ENCODE data around the gene FSCN2.

Gene FSCN2

DNA sequence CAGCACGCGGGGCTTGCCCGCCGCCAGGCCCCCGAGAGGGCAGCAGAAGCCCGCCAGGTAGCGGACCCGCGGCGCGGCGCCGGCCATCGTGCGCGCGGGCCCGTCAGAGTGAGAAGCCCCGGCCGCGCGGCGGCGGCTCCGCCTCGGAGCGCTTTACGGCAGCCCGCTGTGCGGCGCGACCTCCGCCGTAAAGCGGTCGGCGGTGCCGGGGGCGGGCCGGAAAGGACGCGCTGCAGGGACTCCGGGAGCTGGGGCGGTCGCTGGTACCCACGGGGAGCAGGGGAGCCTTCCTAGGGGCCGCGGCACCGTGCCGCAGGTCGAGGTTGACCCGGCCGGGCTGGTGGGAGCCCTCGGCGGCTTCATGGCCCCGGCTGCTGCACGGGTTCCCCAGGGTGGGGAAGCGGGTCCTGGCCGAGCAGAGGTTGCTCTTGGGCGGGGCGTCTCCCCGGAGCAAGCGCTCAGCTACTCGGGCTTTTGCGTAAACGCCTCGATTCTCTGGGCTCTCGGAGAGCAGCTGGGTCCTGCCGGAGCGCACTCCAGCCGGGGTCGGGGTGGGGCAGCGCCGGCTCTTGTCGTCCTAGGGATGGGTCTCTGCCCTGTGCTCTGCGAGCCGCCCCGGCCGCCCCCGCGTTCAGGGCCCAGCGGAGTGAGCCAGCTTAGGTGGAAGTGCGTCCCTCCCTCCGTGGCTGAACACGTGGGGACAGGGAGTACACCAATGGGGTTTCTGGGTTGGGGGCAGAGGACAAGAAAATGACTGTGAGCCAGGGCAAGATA, 24.3 kb downstream of the FSCN2 start, which contains the start of gene FAAP100:
TSS of gene FAAP100 (minus strand) at position 110 of the 774 bp plus-strand sequence. CDS start at position 87, 23 bp downstream.
- H3K27ac Mint-ChIP-seq = peak within 1 kb of the TSS; percentile 90
- H3K4me3 Mint-ChIP-seq = peak within 1 kb of the TSS; percentile 92
- H3K36me3 Mint-ChIP-seq (ENCODE audit: low read depth) = peaks cover 71% of the 10 kb centered on the region
- intact Hi-C loops (cut with micrococcal nuclease) = loop anchor here (2.0 kb wide), 2 partner anchors 38 to 46 kb away; no protein-coding TSS in a partner anchor
- H3K9me3 Mint-ChIP-seq = no peaks in the 10 kb centered on the region
- H3K27me3 Mint-ChIP-seq = no peaks in the 10 kb centered on the region
- peaks cover 56% of the 10 kb centered on the region for H3K4me1 Mint-ChIP-seq (ENCODE audit: low read depth)

DNA sequence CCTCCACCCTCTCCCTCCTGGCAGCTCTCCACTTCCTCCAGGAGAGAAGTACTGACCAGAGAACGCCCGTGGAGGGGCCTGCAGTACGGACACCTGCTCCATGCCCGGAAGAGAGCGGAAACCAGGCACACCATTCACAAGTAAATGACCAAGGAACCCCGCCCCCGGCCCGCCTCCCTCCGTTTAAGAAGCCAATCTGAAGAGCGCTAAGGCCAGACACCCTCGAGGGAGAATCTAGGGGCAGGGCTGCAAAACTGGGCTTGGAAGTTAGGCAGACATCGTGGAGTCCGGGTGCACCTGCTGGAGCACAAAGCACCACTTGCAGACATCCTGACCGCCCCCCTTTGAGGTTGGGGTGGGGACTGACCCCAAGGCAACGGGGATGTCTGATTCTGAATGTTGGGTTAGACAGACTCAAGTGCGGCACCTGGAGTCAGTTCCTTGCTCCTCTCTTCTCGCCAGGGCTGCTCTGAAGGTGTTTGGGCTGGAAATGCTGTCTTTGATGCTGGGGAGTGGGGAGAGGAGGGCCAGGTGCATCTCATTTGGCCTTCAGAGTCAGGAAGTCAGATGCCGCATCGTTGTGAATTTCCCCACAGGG, 24.9 kb downstream of the FSCN2 start:
- peaks cover 63% of the 10 kb centered on the region for H3K4me1 Mint-ChIP-seq (ENCODE audit: low read depth)
- no peaks in the 10 kb centered on the region for H3K27me3 Mint-ChIP-seq
- H3K9me3 Mint-ChIP-seq = no peaks in the 10 kb centered on the region
- H3K36me3 Mint-ChIP-seq (ENCODE audit: low read depth) = peaks cover 71% of the 10 kb centered on the region
- peak overlapping the region; percentile 92 for H3K4me3 Mint-ChIP-seq
- peak overlapping the region; percentile 90 for H3K27ac Mint-ChIP-seq
- intact Hi-C loops (cut with micrococcal nuclease) = loop anchor here (2.0 kb wide), 2 partner anchors 38 to 46 kb away; no protein-coding TSS in a partner anchor

GRCh38 chr17:81553616-81554181, 25.5 kb downstream of the FSCN2 start:
- Mint-ChIP-seq H3K36me3 (ENCODE audit: low read depth) (peaks cover 71% of the 10 kb centered on the region), H3K9me3 (no peaks in the 10 kb centered on the region), H3K27me3 (no peaks in the 10 kb centered on the region), H3K4me3 (peak overlapping the region; percentile 92), H3K27ac (peak overlapping the region; percentile 90), H3K4me1 (ENCODE audit: low read depth) (peaks cover 67% of the 10 kb centered on the region)
- intact Hi-C loops (cut with micrococcal nuclease) = loop anchor here (2.0 kb wide), 2 partner anchors 39 to 45 kb away; no protein-coding TSS in a partner anchor

DNA sequence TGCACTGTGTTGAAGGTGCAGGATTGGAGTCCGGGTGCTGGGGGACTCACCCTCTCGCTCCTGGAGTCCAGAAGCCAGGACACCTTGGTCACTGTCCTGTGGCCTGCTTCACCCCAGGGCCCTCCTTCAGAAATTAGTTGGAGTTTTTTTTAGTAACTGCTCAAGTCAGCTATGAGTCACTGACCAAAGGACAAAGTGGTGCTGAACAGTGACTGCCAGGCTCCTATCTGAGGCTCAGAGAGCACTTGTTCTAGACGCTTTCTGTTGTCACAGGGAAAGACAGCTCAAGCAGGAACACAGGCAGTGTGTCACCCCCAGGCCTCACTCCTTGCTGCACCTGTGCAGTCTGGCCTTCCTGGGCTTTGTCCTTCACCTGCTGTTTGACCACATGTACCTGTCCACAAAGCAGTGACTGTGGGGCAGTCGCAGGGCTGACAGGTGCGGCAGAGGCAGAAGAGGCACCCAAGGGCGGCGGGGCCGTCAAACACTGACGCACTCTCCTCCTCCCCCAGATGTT, 28.1 kb downstream of the FSCN2 start:
- intact Hi-C loops (cut with micrococcal nuclease) = no loop called here
- Mint-ChIP-seq H3K4me3 (no peak overlapping the region), H3K4me1 (ENCODE audit: low read depth) (peaks cover 66% of the 10 kb centered on the region), H3K36me3 (ENCODE audit: low read depth) (peaks cover 67% of the 10 kb centered on the region), H3K9me3 (no peaks in the 10 kb centered on the region), H3K27me3 (no peaks in the 10 kb centered on the region), H3K27ac (peak overlapping the region; percentile 39)

DNA sequence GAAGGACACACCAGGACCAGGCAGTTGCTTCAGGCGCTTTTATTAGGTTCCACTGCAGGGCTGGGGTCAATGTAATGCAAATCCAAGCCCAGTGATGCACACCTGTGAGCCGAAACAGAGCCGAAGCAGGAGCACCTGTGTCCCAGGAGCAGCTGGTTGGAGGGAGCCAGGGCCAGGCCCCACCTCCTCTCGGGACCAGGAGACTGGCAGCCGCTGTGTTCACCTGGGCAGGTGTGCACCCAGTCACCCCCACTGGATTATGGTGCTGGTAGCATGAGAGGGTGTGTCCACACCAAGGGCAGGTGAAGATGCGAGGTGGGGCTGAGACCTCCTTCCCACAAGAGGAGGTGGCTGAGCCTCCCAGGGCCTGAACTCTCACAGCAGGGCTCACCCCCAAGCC, 28.7 kb downstream of the FSCN2 start:
- Mint-ChIP-seq H3K4me1 (ENCODE audit: low read depth) (peaks cover 66% of the 10 kb centered on the region), H3K27me3 (no peaks in the 10 kb centered on the region), H3K9me3 (no peaks in the 10 kb centered on the region), H3K27ac (peak overlapping the region; percentile 39), H3K4me3 (no peak overlapping the region), H3K36me3 (ENCODE audit: low read depth) (peaks cover 64% of the 10 kb centered on the region)
- intact Hi-C loops (cut with micrococcal nuclease) = no loop called here

- Mint-ChIP-seq H3K27ac (no peak overlapping the region), H3K9me3 (no peaks in the 10 kb centered on the region), H3K4me3 (no peak overlapping the region), H3K4me1 (ENCODE audit: low read depth) (peaks cover 70% of the 10 kb centered on the region), H3K27me3 (no peaks in the 10 kb centered on the region), H3K36me3 (ENCODE audit: low read depth) (peaks cover 67% of the 10 kb centered on the region)
- intact Hi-C loops (cut with micrococcal nuclease) = no loop called here
These were observed 29.3 kb downstream of the FSCN2 start for GRCh38 chr17:81557276-81558114.

DNA sequence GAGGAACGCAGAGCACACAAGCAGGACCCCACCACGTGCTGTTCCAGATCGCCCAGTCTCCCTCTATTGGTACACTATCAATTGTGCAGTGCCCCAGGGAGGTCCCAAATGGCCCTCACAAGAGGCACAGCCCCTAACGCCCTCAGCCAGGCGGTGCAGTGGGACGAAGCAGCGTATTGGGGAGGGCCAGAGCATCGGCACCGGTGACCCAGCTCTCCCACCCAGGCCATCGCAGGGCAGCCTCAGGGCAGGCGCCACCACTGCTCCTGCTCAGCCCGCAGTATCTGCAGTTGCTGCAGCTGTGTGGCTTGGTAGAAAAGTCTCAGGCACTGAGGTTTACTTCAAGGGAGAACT, 29.9 kb downstream of the FSCN2 start:
- H3K27me3 Mint-ChIP-seq = no peaks in the 10 kb centered on the region
- peaks cover 68% of the 10 kb centered on the region for H3K36me3 Mint-ChIP-seq (ENCODE audit: low read depth)
- no peak overlapping the region for H3K27ac Mint-ChIP-seq
- no peaks in the 10 kb centered on the region for H3K9me3 Mint-ChIP-seq
- intact Hi-C loops (cut with micrococcal nuclease) = no loop called here
- no peak overlapping the region for H3K4me3 Mint-ChIP-seq
- H3K4me1 Mint-ChIP-seq (ENCODE audit: low read depth) = peaks cover 72% of the 10 kb centered on the region

DNA sequence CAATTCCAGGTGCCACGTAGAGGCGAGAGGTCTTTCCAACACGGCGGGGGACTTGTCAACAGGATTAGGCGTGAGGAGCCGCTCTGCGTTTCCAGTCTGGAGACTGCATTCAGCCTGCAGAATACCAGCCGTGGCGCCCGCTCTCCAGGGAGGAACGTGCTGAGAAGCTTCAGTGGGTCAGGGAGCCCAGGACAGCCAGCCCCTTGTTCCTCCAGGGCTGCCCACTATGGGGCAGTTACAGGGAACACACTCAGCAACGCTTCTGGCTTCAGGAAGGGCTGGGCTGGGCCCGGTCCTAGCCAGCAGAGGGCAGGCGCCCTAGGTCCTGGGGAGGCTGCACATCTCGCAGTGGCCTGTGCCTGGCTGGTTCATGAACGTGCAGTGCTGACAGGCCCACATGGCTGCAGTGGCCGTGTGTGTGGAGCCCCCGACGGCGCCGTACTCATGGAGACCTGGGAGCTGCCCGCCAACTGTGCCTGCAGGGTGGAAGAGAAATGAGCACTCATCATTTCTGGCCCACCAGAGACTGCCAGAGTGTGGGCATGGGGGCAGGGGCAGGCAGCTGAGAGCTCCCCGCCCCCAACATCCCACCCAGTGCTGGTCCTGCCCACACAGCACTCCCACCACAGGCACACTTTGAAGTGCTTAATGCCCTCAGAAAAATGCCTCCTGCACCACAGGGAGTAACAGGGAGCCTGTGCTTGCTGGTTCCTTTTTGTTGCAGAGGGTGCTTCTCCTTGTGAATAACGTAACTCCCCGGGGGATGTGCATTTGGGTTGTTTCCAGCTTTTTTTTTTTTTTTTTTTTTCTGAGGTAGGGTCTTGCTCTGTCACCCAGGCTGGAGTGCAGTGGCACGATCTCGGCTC, 31.0 kb downstream of the FSCN2 start:
- Mint-ChIP-seq H3K4me3 (no peak overlapping the region), H3K9me3 (no peaks in the 10 kb centered on the region), H3K27ac (no peak overlapping the region), H3K36me3 (ENCODE audit: low read depth) (peaks cover 79% of the 10 kb centered on the region), H3K27me3 (no peaks in the 10 kb centered on the region), H3K4me1 (ENCODE audit: low read depth) (peaks cover 64% of the 10 kb centered on the region)
- intact Hi-C loops (cut with micrococcal nuclease) = no loop called here

DNA sequence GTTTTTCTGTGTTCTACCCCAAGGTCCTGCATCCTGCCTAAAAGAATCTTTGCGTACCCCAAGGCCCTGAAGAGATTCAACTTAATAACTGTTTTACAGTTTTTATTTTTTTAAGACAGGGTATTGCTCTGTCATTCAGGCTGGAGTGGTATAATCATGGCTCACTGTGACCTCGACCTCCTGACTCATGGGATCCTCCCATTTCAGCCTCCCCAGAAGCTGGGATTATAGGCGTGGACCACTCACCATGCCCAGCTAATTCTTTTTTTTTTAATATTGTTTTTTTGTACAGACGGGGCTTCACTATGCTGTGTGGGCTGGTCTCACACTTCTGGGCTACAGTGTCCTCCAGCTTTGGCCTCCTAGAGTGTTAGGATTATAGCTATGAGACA, 33.3 kb downstream of the FSCN2 start:
- Mint-ChIP-seq H3K9me3 (no peaks in the 10 kb centered on the region), H3K27ac (peak overlapping the region; percentile 86), H3K4me3 (no peak overlapping the region), H3K27me3 (no peaks in the 10 kb centered on the region), H3K4me1 (ENCODE audit: low read depth) (peaks cover 78% of the 10 kb centered on the region), H3K36me3 (ENCODE audit: low read depth) (peaks cover 93% of the 10 kb centered on the region)
- intact Hi-C loops (cut with micrococcal nuclease) = no loop called here

- Mint-ChIP-seq H3K27ac (no peak overlapping the region), H3K4me3 (no peak overlapping the region), H3K9me3 (no peaks in the 10 kb centered on the region), H3K36me3 (ENCODE audit: low read depth) (peaks cover 93% of the 10 kb centered on the region), H3K4me1 (ENCODE audit: low read depth) (peaks cover 76% of the 10 kb centered on the region), H3K27me3 (no peaks in the 10 kb centered on the region)
- intact Hi-C loops (cut with micrococcal nuclease) = no loop called here
These were observed 35.8 kb downstream of the FSCN2 start for GRCh38 chr17:81563861-81564586.

GRCh38 chr17:81564778-81565177, 36.6 kb downstream of the FSCN2 start:
- intact Hi-C loops (cut with micrococcal nuclease) = no loop called here
- no peaks in the 10 kb centered on the region for H3K27me3 Mint-ChIP-seq
- H3K4me1 Mint-ChIP-seq (ENCODE audit: low read depth) = peaks cover 71% of the 10 kb centered on the region
- H3K27ac Mint-ChIP-seq = no peak overlapping the region
- H3K36me3 Mint-ChIP-seq (ENCODE audit: low read depth) = peaks cover 96% of the 10 kb centered on the region
- no peaks in the 10 kb centered on the region for H3K9me3 Mint-ChIP-seq
- no peak overlapping the region for H3K4me3 Mint-ChIP-seq

DNA sequence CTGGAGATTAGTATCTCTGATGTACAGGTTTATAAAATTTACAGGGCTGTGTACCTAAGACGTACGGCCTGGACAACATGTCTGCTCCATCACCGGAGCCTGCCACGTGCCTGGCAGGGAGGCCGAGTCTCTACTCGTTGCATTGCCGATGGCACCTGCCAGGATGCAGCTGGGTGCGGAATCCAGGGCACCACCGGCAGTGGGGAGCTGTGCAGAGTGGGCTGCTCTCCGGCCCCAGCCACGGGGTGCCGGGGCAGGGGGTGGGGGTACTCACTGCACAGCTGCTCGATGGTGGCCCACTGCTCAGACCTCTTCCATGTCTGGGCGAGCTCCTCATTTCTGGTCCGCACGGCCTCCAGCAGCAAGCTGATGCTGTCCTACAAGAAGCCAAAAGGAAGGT, 37.1 kb downstream of the FSCN2 start:
- Mint-ChIP-seq H3K4me3 (no peak overlapping the region), H3K9me3 (no peaks in the 10 kb centered on the region), H3K4me1 (ENCODE audit: low read depth) (peaks cover 68% of the 10 kb centered on the region), H3K27ac (no peak overlapping the region), H3K27me3 (no peaks in the 10 kb centered on the region), H3K36me3 (ENCODE audit: low read depth) (peaks cover 96% of the 10 kb centered on the region)
- intact Hi-C loops (cut with micrococcal nuclease) = no loop called here
